ENCODE measurements around the gene BTNL8.

BTNL8 gene

GRCh38 chr5:180898621-180899246 lies at the start of gene BTNL8:
Gene BTNL8, plus strand, starts transcription at chr5:180899159. Its CDS starts 152 bp downstream, at chr5:180899311.
- no peak for DNase-seq

- DNase-seq, result no peak
Measured at GRCh38 chr5:180849827-180850226, 49.1 kb upstream of the BTNL8 start.

- no peak for DNase-seq
Measured at GRCh38 chr5:180850434-180851078, 48.4 kb upstream of the BTNL8 start.

- no peak for DNase-seq
Measured at GRCh38 chr5:180852495-180852894, 46.5 kb upstream of the BTNL8 start.

GRCh38 chr5:180853121-180853847 lies 45.7 kb upstream of the BTNL8 start:
- no peak for DNase-seq

- DNase-seq, result no peak
Measured at GRCh38 chr5:180853848-180854176, 45.1 kb upstream of the BTNL8 start.

GRCh38 chr5:180858586-180858985 lies 40.4 kb upstream of the BTNL8 start:
- DNase-seq, result no peak

GRCh38 chr5:180860273-180860886 lies 38.6 kb upstream of the BTNL8 start:
- no peak for DNase-seq

GRCh38 chr5:180860887-180861822 lies 37.8 kb upstream of the BTNL8 start, which contains the start of gene ZFP62:
Gene ZFP62, minus strand, starts transcription at chr5:180861276. Its CDS starts 57 bp downstream, at chr5:180861219.
- DNase-seq, result peak; percentile 24

- no peak for DNase-seq
Measured at GRCh38 chr5:180862645-180863044, 36.3 kb upstream of the BTNL8 start.

GRCh38 chr5:180865981-180866695 lies 32.8 kb upstream of the BTNL8 start:
- DNase-seq, result no peak

GRCh38 chr5:180866985-180867384 lies 32.0 kb upstream of the BTNL8 start:
- no peak for DNase-seq

GRCh38 chr5:180868960-180869359 lies 30.0 kb upstream of the BTNL8 start:
- DNase-seq, result no peak

- DNase-seq, result no peak
Measured at GRCh38 chr5:180869587-180869986, 29.4 kb upstream of the BTNL8 start.

GRCh38 chr5:180870276-180871068 lies 28.5 kb upstream of the BTNL8 start:
- DNase-seq, result no peak

- DNase-seq, result no peak
Measured at GRCh38 chr5:180872419-180872818, 26.5 kb upstream of the BTNL8 start.

GRCh38 chr5:180873615-180874520 lies 25.1 kb upstream of the BTNL8 start:
- DNase-seq, result no peak

GRCh38 chr5:180874804-180875582 lies 24.0 kb upstream of the BTNL8 start:
- DNase-seq, result no peak

GRCh38 chr5:180875860-180876426 lies 23.0 kb upstream of the BTNL8 start:
- DNase-seq, result no peak
